T-cell (primary cell): ENCODE results near the gene VTCN1. TPM values are rescaled to one million over a fixed set of nuclear protein-coding genes. Genes with fewer than 3 reads are reported as not detected.
"Not testable (repeated sequence)": the region's sequence is repeated elsewhere in the genome, so short reads cannot be mapped to it uniquely, and the experiment has no call there.

Source experiments
- ATAC-seq, 4 experiments: fragments of 200-7000 bp in 3 of 4; fragments of 150-1000 bp in 1 of 4; cut with Tn5 transposase; replicated peaks in 1 of 4; 1 replicate in 3 of 4; 2 replicates in 1 of 4; pipeline ENCODE4 v1.10.0; 2021; ENCODE audit warnings: moderate library complexity in 3 of 4, mild to moderate bottlenecking in 2 of 4, moderate number of reproducible peaks in 1 of 4
- CTCF ChIA-PET, 2 donors: fragments of 300-600 bp; sonication (Branson Sonifier 250); formaldehyde crosslinking; loops; one replicate each; lab custom pipeline; 2022; ENCODE audit warnings: antibody characterized with exemption in 2 of 2; lab: Charles Lee
- POLR2A ChIA-PET, 2 donors: fragments of 300-600 bp; sonication (Branson Sonifier 250); formaldehyde crosslinking; loops; one replicate each; lab custom pipeline; 2022; ENCODE audit warnings: antibody characterized with exemption in 2 of 2; lab: Charles Lee
- DNase-seq, 35 experiments: peaks; one replicate each; pipeline versions ENCODE4 v3.0.0 to v3.0.0-alpha.2; 2013 to 2023
- H3K27ac ChIP-seq: one replicate; pipeline ENCODE4 v1.5.1; 2013; ENCODE audit warnings: low read length
- H3K27me3 ChIP-seq, 2 experiments: replicated peaks in 1 of 2; 1 replicate in 1 of 2; 2 replicates in 1 of 2; pipeline versions ENCODE4 v1.6.1 to v1.7.0; 2013; ENCODE audit warnings: low read length in 1 of 2, mixed read lengths in 1 of 2; ENCODE audit not compliant: control insufficient read depth in 2 of 2, insufficient read depth in 2 of 2; ENCODE audit errors: extremely low read depth in 1 of 2
- H3K36me3 ChIP-seq, 2 donors: 1 replicate in 1 of 2; 2 replicates in 1 of 2; pipeline versions ENCODE4 v1.6.1 to v1.7.0; 2013; ENCODE audit warnings: low read length in 1 of 2; ENCODE audit not compliant: control insufficient read depth in 2 of 2, insufficient read depth in 1 of 2; ENCODE audit errors: extremely low read depth in 1 of 2
- H3K4me1 ChIP-seq, 2 experiments: 1 replicate in 1 of 2; 2 replicates in 1 of 2; pipeline versions ENCODE4 v1.6.1 to v1.7.0; 2013; ENCODE audit warnings: low read length in 2 of 2, mixed read lengths in 1 of 2; ENCODE audit not compliant: insufficient read depth in 2 of 2, control insufficient read depth in 1 of 2; ENCODE audit errors: extremely low read depth in 1 of 2
- H3K4me3 ChIP-seq, 2 donors: 1 replicate in 1 of 2; 2 replicates in 1 of 2; pipeline versions ENCODE4 v1.5.1 to v1.7.0; 2013; ENCODE audit warnings: mild to moderate bottlenecking in 2 of 2, low read length in 1 of 2, moderate library complexity in 1 of 2; ENCODE audit not compliant: control insufficient read depth in 1 of 2; ENCODE audit errors: extremely low read depth in 1 of 2
- H3K9me3 ChIP-seq: 2 replicates; pipeline ENCODE4 v1.7.0; 2013
- H3K27ac Mint-ChIP-seq, 2 donors: one replicate each; pipeline ENCODE4 v1.8.0; 2020 to 2021; ENCODE audit warnings: mild to moderate bottlenecking in 2 of 2, mixed read lengths in 2 of 2
- H3K27me3 Mint-ChIP-seq, 2 donors: one replicate each; pipeline ENCODE4 v1.8.0; 2021 to 2022; ENCODE audit warnings: mixed read lengths in 2 of 2
- H3K36me3 Mint-ChIP-seq: one replicate; pipeline ENCODE4 v1.8.0; 2021; ENCODE audit warnings: mixed read lengths
- H3K4me1 Mint-ChIP-seq, 3 donors: one replicate each; pipeline ENCODE4 v1.8.0; 2020 to 2022; ENCODE audit warnings: mixed read lengths in 3 of 3, mild to moderate bottlenecking in 1 of 3
- H3K4me3 Mint-ChIP-seq, 3 donors: one replicate each; pipeline ENCODE4 v1.8.0; 2020 to 2022; ENCODE audit warnings: mild to moderate bottlenecking in 3 of 3, mixed read lengths in 3 of 3, moderate library complexity in 3 of 3
- H3K9me3 Mint-ChIP-seq, 3 donors: one replicate each; pipeline ENCODE4 v1.8.0; 2020 to 2022; ENCODE audit warnings: mixed read lengths in 3 of 3
- WGBS: methylation state at CpG from one replicate; pipeline ENCODE4 v1.1.5; 2013; ENCODE audit warnings: missing lambda C conversion rate; ENCODE audit not compliant: insufficient coverage; 5-methylcytosine and 5-hydroxymethylcytosine counted together
- total RNA-seq, 35 experiments: library from RNA in 6 of 35; stranded (reverse) in 6 of 35; fragments of 120-200 nt in 1 of 35; gene quantifications; one replicate each; pipeline versions ENCODE4 v1.2.1 to v1.2.4 and lab custom pipeline; 2013 to 2026

VTCN1 gene
- total RNA-seq, 5 donors from 2014 or later (not counting 1 experiment from before 2014, with no cell fraction given), result not detected

GRCh38 chr1:117167402-117167801, 43.3 kb downstream of the VTCN1 start:
- Histone ChIP-seq H3K36me3 (no peaks in the 10 kb centered on the region), H3K9me3 (no peaks in the 10 kb centered on the region), H3K4me1 (no peaks in the 10 kb centered on the region), H3K27ac (no peak overlapping the region), H3K4me3 (no peak overlapping the region), H3K27me3 (no peaks in the 10 kb centered on the region)
- H3K9me3 Mint-ChIP-seq, result no peaks in the 10 kb centered on the region
- ChIA-PET POLR2A (interaction anchor here in 1 of 2 donors (0.7 kb wide), 1 partner anchor 1733 kb away, joined by 3 read pairs; no protein-coding TSS in a partner anchor), CTCF (no interaction called here)
- no peaks in the 10 kb centered on the region for H3K4me1 Mint-ChIP-seq
- DNase-seq, result no peak
- no peak overlapping the region for H3K4me3 Mint-ChIP-seq
- H3K27ac Mint-ChIP-seq, result no peak overlapping the region
- ATAC-seq, result no peak
- peaks cover 9 to 10% of the 10 kb centered on the region in 2 donors for H3K27me3 Mint-ChIP-seq
- H3K36me3 Mint-ChIP-seq, result no peaks in the 10 kb centered on the region

GRCh38 chr1:117166076-117166475, 44.7 kb downstream of the VTCN1 start:
- POLR2A ChIA-PET, result interaction anchor here in 1 of 2 donors (0.6 kb wide), 1 partner anchor 10 kb away, joined by 5 read pairs; no protein-coding TSS in a partner anchor
- DNase-seq, result no peak
- CTCF ChIA-PET, result no interaction called here

DNA sequence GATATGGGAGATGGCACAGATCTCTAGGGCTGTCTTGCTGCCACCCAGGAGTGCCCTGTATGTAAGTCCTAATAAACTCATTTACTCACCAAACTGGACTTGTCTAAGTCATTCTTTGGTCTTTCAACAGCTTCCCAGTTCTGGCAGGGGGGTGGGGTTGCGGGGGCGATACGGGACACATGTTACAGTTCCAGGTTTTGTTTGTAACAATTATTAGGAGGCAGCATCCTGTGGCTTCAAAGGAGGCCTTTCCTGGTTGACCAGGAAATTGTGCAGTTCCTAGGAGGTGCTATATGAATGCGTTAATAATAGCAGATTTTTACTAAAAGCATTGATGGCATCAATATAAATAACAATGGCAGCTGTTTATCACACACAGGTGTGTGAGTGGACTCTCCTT, 46.5 kb downstream of the VTCN1 start:
- no peak overlapping the region for H3K4me3 ChIP-seq

More at GRCh38 chr1:117166076-117166475, 44.7 kb downstream of the VTCN1 start:
- no CpG with 5 or more reads among the region's 2 CpGs for WGBS
- H3K4me1 Mint-ChIP-seq, result no peaks in the 10 kb centered on the region
- peaks cover 14 to 16% of the 10 kb centered on the region in 2 donors for H3K27me3 Mint-ChIP-seq
- Histone ChIP-seq H3K36me3 (no peaks in the 10 kb centered on the region), H3K9me3 (no peaks in the 10 kb centered on the region), H3K4me3 (no peak overlapping the region), H3K27ac (no peak overlapping the region), H3K27me3 (no peaks in the 10 kb centered on the region), H3K4me1 (no peaks in the 10 kb centered on the region)
- no peak for ATAC-seq
- no peaks in the 10 kb centered on the region for H3K36me3 Mint-ChIP-seq
- no peak overlapping the region for H3K27ac Mint-ChIP-seq
- H3K9me3 Mint-ChIP-seq, result no peaks in the 10 kb centered on the region
- no peak overlapping the region for H3K4me3 Mint-ChIP-seq

DNA sequence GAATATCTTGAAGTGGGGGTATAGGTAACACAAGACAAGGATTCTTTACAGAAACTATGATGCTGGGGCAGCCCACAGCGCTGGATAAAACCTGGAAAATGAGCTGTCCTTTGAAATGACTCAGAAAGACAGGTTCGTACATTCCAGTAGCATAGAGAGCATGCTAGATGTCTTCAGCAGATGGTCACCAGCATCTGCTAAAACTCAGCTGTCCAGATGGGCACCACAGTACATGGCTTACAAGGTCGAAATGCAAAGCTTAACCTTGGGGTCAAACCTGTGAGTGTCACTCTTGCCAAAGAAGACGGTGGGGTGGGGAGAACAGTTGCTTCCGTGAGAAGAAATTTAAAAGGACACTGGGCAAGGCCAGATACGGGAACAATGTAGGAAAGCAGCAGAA, 47.9 kb downstream of the VTCN1 start:
- ChIA-PET POLR2A (no interaction called here), CTCF (no interaction called here)
- no peaks in the 10 kb centered on the region for H3K9me3 ChIP-seq
- H3K36me3 Mint-ChIP-seq, result no peaks in the 10 kb centered on the region
- no peak overlapping the region for H3K27ac ChIP-seq
- DNase-seq (no peak), ATAC-seq (no peak)
- 66% methylated on average over 6 of the region's 6 CpGs for WGBS
- no peaks in the 10 kb centered on the region for H3K9me3 Mint-ChIP-seq
- no peak overlapping the region for H3K4me3 ChIP-seq
- H3K4me1 ChIP-seq, result no peaks in the 10 kb centered on the region
- peaks cover 24 to 31% of the 10 kb centered on the region in 2 donors for H3K27me3 Mint-ChIP-seq
- H3K36me3 ChIP-seq, result no peaks in the 10 kb centered on the region
- no peak overlapping the region for H3K27ac Mint-ChIP-seq
- no peaks in the 10 kb centered on the region for H3K27me3 ChIP-seq
- no peak overlapping the region for H3K4me3 Mint-ChIP-seq
- H3K4me1 Mint-ChIP-seq, result no peaks in the 10 kb centered on the region

More for the DNA sequence above, 46.5 kb downstream of the VTCN1 start:
- Mint-ChIP-seq H3K36me3 (no peaks in the 10 kb centered on the region), H3K9me3 (no peaks in the 10 kb centered on the region), H3K27ac (no peak overlapping the region), H3K4me3 (no peak overlapping the region), H3K4me1 (no peaks in the 10 kb centered on the region), H3K27me3 (peaks cover 20 to 22% of the 10 kb centered on the region in 2 donors)
- POLR2A ChIA-PET, result interaction anchor here (0.7 kb wide), 2 partner anchors 26 to 1346 kb away, joined by 4 to 6 read pairs; no protein-coding TSS in a partner anchor
- Histone ChIP-seq H3K4me1 (no peaks in the 10 kb centered on the region), H3K9me3 (no peaks in the 10 kb centered on the region), H3K36me3 (no peaks in the 10 kb centered on the region), H3K27ac (no peak overlapping the region), H3K27me3 (no peaks in the 10 kb centered on the region)
- no CpG with 5 or more reads among the region's 4 CpGs for WGBS
- DNase-seq (no peak), ATAC-seq (no peak)
- CTCF ChIA-PET, result no interaction called here

DNA sequence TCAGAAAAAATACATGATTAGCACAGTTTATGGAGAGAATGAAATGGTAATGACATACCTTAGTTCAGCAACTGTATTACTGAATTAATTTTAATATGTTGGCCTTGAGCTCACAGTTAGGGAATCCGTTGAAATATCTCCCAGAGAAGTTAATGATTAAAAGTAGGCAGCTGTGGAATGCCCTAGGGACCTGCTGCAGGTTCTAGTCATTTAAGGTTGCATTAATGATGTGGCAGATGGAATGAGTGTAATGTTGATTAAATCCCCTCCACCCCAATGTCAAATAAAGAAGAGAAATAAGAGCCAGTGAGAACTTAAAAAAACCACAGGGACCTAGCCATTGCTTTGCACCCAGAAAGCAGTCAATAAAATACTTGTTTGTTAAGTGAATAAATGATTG, 48.8 kb downstream of the VTCN1 start:
- H3K4me1 ChIP-seq, result no peaks in the 10 kb centered on the region
- DNase-seq (no peak), ATAC-seq (no peak)
- no peaks in the 10 kb centered on the region for H3K27me3 ChIP-seq
- CTCF ChIA-PET, result interaction anchor here in 1 of 2 donors (0.6 kb wide), 1 partner anchor 19 kb away, joined by 3 read pairs; no protein-coding TSS in a partner anchor
- H3K4me3 ChIP-seq, result no peak overlapping the region
- no peaks in the 10 kb centered on the region for H3K36me3 Mint-ChIP-seq
- no peaks in the 10 kb centered on the region for H3K4me1 Mint-ChIP-seq
- H3K9me3 Mint-ChIP-seq, result no peaks in the 10 kb centered on the region
- no CpG with 5 or more reads among the region's 1 CpG for WGBS
- H3K4me3 Mint-ChIP-seq, result no peak overlapping the region
- H3K27me3 Mint-ChIP-seq, result peaks cover 26 to 38% of the 10 kb centered on the region in 2 donors
- no peaks in the 10 kb centered on the region for H3K36me3 ChIP-seq
- no peak overlapping the region for H3K27ac Mint-ChIP-seq
- no peaks in the 10 kb centered on the region for H3K9me3 ChIP-seq
- H3K27ac ChIP-seq, result no peak overlapping the region
- POLR2A ChIA-PET, result no interaction called here

DNA sequence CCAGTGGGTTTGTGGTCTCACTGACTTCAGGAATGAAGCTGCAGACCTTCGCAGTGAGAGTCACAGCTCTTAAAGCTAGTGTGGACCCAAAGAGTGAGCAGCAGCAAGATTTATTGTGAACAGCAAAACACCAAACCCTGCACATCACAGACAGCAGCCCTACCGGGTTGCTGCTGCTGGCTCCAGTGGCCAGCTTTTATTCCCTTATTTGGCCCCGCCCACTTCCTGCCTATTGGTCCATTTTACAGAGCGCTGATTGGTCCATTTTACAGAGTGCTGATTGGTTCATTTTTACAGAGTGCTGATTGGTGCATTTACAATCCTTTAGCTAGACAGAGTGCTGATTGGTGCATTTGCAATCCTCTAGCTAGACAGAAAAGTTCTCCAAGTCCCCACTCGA, 59.4 kb downstream of the VTCN1 start:
- H3K4me3 Mint-ChIP-seq, H3K4me3 ChIP-seq, CTCF ChIA-PET, H3K4me1 Mint-ChIP-seq, ATAC-seq, H3K9me3 Mint-ChIP-seq, H3K27me3 ChIP-seq, H3K27me3 Mint-ChIP-seq, H3K9me3 ChIP-seq, H3K4me1 ChIP-seq, H3K27ac ChIP-seq, DNase-seq, H3K36me3 Mint-ChIP-seq, H3K36me3 ChIP-seq, POLR2A ChIA-PET, H3K27ac Mint-ChIP-seq: not testable (repeated sequence)
- WGBS, result 70% methylated on average over 2 of the region's 5 CpGs

- Mint-ChIP-seq H3K36me3 (no peaks in the 10 kb centered on the region), H3K4me1 (no peaks in the 10 kb centered on the region), H3K9me3 (no peaks in the 10 kb centered on the region), H3K4me3 (no peak overlapping the region), H3K27me3 (peaks cover 12 to 13% of the 10 kb centered on the region in 2 donors), H3K27ac (no peak overlapping the region)
- DNase-seq, result no peak
- no peaks in the 10 kb centered on the region for H3K9me3 ChIP-seq
- no CpG with 5 or more reads among the region's 2 CpGs for WGBS
- peaks cover 0 to 3% of the 10 kb centered on the region in 2 experiments for H3K27me3 ChIP-seq
- H3K4me1 ChIP-seq, result no peaks in the 10 kb centered on the region
- H3K4me3 ChIP-seq, result no peak overlapping the region
- no peak for ATAC-seq
- H3K36me3 ChIP-seq, result no peaks in the 10 kb centered on the region
- CTCF ChIA-PET, result no interaction called here
- H3K27ac ChIP-seq, result no peak overlapping the region
- POLR2A ChIA-PET, result no interaction called here
Observed at GRCh38 chr1:117150316-117150715, 60.4 kb downstream of the VTCN1 start.
